ENCODE data around the gene COL24A1. TPM values are rescaled to one million over a fixed set of nuclear protein-coding genes. Genes with fewer than 3 reads are reported as not detected.
A peak's percentile ranks its signal among the peaks of the same experiment; 100 is the strongest.
"Not testable (repeated sequence)": the region's sequence is repeated elsewhere in the genome, so short reads cannot be mapped to it uniquely, and the experiment has no call there.

Gene COL24A1
- total RNA-seq, 1 experiment from 2014 or later: 3.2 TPM

DNA sequence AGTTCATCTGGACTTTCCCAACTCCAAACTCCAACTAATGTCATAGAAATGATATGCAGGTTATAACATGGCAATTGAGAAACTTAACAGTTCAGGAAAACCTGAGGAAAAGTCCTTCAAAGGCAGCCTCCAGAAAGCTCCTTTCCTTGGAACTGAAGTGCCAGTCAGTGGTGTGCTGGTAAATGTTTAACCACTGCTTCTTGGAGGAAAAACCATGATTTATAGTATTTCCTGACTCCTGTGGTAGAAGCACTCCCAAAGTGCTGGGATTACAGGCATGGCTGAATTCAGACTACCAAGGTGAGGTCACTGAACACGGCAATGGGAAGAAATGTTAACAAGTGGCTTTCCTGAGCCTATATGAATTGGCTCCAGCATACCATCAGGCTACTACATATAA, 421.6 kb downstream of the COL24A1 start:
- H3K4me3 ChIP-seq: no peak overlapping the region
- H3K36me3 ChIP-seq: no peaks in the 10 kb centered on the region
- H3K4me1 ChIP-seq: no peaks in the 10 kb centered on the region
- no peaks in the 10 kb centered on the region for H3K27me3 ChIP-seq
- DNase-seq: no peak
- H3K9me3 ChIP-seq (replicated peaks): no peaks in the 10 kb centered on the region
- no peak overlapping the region for H3K27ac ChIP-seq

DNA sequence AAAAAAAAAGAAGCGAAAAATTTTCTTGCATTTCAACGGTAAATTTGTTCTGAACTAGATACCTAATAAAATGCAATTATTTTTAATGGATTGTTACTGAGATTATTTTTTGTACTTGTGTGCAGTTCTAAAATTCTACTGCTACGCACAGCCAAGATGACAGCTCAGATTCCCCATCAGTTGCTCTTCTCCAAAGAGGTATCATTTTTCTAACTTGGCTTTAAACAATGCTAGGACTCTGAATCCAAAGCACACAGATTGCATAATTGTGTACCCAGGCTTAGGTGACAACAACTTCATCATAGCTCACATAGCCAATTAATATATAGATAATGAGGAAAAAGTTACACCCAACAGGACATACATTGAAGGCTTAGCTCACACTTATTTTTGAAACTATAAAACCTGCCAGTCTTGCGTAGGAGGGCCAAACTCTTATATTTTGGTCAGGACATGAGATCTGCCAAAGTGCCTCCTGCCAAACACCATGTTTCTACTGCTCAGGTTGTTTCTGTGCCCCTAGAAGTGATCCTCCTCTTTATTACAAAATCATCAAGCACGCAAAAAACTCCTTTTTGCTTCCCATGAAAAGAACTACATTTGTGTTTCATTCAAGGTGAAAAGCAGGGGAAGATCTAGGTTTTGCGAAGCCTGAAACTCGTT, 437.8 kb downstream of the COL24A1 start:
- Histone ChIP-seq H3K27ac (no peak overlapping the region), H3K36me3 (no peaks in the 10 kb centered on the region), H3K4me3 (no peak overlapping the region), H3K4me1 (no peaks in the 10 kb centered on the region), H3K27me3 (no peaks in the 10 kb centered on the region), H3K9me3 (replicated peaks) (peaks cover 2% of the 10 kb centered on the region; the same call in 1 of the 2 replicates)
- no peak for DNase-seq

DNA sequence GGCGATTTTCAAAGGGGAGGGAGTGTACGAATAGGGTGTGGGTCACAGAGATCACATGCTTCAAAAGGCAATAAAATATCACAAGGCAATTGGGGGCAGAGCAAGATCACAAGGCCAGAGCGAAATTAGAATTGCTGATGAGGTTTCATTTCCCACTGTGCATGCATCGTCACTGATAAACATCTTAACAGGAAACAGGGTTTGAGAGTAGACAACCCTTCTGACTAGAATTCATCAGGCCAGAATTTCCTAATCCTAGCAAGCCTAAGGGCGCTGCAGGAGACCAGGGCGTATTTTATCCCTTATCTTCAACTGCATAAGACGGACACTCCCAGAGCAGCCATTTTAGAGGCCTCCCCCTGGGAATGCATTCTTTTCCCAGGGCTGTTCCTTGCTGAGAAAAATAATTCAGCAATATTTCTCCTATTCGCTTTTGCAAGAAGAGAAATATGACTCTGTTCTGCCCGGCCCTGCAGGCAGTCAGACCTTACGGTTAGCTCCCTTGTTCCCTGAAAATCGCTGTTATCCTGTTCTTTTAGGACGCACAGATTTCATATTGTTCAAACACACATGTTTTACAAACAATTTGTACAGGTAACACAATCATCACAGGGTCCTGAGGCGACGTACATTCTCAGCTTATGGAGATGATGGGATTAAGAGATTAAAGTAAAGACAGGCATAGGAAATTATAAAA, 442.0 kb downstream of the COL24A1 start:
- DNase-seq: peak in 1 of 2 experiments; percentile 6
- H3K4me1 ChIP-seq; H3K27me3 ChIP-seq; H3K36me3 ChIP-seq; H3K27ac ChIP-seq; H3K9me3 ChIP-seq (replicated peaks); H3K4me3 ChIP-seq: not testable (repeated sequence)

DNA sequence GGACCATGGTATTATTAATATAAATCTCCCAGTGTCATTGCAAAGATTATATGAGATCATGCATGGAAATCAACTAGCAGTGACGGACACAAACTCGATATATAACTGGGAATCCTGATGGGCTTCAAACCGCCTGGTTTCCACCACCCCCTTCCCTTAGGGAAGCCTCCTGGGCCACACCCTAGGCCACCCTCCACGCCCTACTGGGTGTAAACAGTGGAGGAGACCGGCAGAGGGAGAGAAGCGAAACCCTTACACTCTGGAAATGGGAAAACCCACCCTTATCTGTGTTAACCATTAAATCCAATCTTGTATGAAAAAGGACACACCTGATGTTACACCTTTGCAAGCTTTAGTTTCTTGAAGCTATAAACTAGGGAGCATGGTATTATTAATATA, 447.7 kb downstream of the COL24A1 start:
- peak; percentile 36 to 42 for DNase-seq
- Histone ChIP-seq H3K9me3 (replicated peaks) (peaks cover 4% of the 10 kb centered on the region; the same call in 1 of the 2 replicates), H3K4me1 (peaks cover 4% of the 10 kb centered on the region; the same call in 1 of the 2 replicates), H3K4me3 (peak overlapping the region; percentile 80), H3K27me3 (no peaks in the 10 kb centered on the region), H3K27ac (peak overlapping the region; percentile 61), H3K36me3 (peaks cover 16% of the 10 kb centered on the region)

DNA sequence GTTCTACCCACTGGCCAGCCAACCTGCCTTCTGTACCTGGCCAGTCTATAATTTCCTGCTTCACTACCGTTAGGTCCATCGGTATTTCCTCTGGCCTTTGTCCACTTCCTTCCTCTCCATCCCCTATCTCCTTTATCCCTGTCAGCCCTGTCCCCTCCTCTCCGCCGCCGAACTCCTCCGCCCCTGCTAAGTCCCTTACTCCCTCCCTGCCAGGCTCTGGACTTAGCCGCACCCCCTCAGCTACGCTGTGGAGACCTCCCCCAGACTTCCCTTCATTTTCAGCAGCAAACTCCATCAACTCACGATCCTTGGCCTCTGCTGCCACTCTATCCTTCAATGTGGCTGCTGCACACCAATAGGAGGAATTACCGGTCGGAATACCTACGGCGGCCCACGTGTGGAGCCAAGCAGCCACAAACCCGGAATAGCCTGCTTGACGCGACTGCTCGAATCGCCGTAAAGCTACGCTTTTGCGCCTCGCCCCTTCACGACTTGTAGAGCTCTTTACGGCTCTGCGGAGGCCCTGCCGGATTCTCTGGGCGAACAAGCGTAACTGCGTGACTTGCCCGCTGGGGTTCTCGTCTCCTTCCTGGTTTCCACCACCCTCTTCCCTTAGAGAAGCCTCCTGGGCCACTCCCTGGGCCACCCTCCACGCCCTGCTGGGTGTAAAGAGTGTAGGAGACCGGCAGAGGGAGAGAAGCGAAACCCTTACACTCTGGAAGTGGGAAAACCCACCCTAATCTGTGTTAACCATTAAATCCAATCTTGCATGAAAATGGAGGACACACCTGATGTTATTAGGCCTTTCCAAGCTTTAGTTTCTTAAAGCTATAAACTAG, 448.4 kb downstream of the COL24A1 start, which contains the start of gene ZNHIT6:
TSS of gene ZNHIT6 (minus strand) at position 444 of the 839 bp plus-strand sequence. CDS start at position 295, 149 bp downstream.
- Histone ChIP-seq H3K4me3 (peak within 1 kb of the TSS; percentile 80), H3K4me1 (peaks cover 4% of the 10 kb centered on the region; the same call in 1 of the 2 replicates), H3K9me3 (replicated peaks) (no peaks in the 10 kb centered on the region), H3K27me3 (no peaks in the 10 kb centered on the region), H3K36me3 (peaks cover 17% of the 10 kb centered on the region), H3K27ac (peak within 1 kb of the TSS; percentile 61)
- peak; percentile 96 for DNase-seq

DNA sequence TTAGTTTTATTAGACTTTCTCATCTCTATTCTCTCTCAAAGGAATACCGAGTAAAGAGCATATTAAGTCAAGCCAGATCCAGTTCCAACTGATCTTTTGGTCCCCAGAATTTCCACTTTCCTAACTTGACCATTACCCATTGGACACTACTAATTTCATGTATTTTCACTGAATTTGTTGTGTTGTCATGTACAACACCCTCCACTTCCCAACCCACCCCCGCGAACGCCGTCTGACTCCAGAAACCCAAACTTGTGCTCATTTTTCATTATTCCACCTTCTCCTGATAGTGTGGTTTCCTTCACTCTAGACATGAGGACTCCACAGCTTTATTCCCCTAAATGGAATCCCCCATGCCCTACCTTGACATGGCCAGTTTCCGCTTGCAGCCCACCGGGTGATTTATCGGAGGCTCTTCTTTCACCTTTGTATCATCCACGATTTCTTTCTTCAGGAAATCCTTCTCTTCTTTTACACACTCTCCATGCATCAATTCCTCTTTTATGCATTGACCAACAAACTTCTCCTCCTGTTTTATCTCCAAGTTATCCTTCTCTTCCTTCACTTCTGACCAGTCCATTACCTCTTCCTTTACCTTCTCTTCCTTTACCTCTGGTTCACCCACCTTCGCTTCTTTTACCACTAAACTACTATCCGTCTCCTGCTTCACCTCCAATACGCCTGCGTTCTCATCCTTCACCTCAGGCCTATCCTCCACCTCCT, 449.1 kb downstream of the COL24A1 start:
- Histone ChIP-seq H3K4me1 (peaks cover 4% of the 10 kb centered on the region; the same call in 1 of the 2 replicates), H3K9me3 (replicated peaks) (no peaks in the 10 kb centered on the region), H3K27ac (peak overlapping the region; percentile 61), H3K36me3 (peaks cover 17% of the 10 kb centered on the region), H3K4me3 (peak overlapping the region; percentile 80), H3K27me3 (no peaks in the 10 kb centered on the region)
- peak in 1 of 2 experiments; percentile 5 for DNase-seq

DNA sequence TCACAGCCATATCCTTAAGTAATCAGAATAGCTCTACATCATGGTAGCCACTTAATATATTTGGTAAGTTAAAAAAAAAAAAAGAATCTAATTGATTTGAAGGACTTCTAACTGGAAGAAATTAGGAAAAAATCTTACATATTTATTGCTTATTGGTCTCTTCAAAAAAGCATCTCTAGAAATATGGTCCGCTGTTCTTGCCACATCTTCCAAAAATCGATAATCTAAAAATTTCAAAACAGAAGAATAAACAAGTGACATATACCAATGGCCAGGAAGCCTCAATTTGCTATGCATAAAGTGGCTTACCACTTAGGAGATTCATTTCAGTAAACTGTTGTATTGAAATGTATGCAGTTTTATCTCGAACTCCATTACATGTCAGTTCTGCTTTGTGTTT, 450.6 kb downstream of the COL24A1 start:
- no peaks in the 10 kb centered on the region for H3K27me3 ChIP-seq
- H3K4me3 ChIP-seq: no peak overlapping the region
- no peak for DNase-seq
- H3K27ac ChIP-seq: no peak overlapping the region
- H3K4me1 ChIP-seq: peaks cover 4% of the 10 kb centered on the region; the same call in 1 of the 2 replicates
- H3K9me3 ChIP-seq (replicated peaks): no peaks in the 10 kb centered on the region
- H3K36me3 ChIP-seq: peaks cover 30% of the 10 kb centered on the region

DNA sequence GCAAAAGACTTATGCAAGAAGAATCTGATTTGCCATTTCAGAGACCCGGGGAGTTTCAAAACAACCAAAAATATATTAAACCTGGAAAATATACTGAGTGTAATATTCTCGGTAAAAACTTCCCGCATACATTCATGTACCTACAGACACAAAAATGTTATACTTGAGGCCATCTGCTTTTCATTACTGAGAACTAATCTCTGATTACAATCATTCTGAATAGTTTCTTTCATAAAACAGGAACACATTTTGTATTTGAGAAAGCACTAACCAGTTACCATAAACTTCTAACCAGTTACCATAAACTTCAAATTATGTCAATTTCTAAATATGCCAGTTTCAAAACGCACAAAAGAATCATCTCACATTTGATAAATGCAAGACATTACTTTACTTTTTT, 456.1 kb downstream of the COL24A1 start:
- H3K4me1 ChIP-seq: no peaks in the 10 kb centered on the region
- H3K27me3 ChIP-seq: no peaks in the 10 kb centered on the region
- no peak overlapping the region for H3K27ac ChIP-seq
- H3K9me3 ChIP-seq (replicated peaks): no peaks in the 10 kb centered on the region
- H3K36me3 ChIP-seq: peaks cover 45% of the 10 kb centered on the region
- no peak for DNase-seq
- H3K4me3 ChIP-seq: no peak overlapping the region

DNA sequence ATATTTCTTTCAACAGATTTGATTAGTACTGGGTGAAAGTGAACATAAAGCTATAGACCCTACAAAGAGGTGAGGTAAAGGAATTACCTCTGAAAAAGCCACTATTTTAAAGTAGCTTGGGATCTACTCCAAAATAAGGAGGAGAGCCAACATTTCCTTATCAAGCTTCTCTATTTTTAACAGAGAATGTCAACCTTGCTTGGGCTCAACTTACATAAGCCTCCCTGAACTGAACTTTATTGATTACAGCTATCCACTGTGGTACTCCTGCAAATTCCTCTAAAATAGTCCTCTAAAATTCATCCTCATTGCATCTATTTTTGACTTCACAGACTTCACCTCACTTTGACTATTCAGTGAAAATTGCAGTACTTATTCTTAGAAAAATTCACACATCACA, 458.7 kb downstream of the COL24A1 start:
- no peak for DNase-seq
- no peak overlapping the region for H3K4me3 ChIP-seq
- H3K4me1 ChIP-seq: no peaks in the 10 kb centered on the region
- H3K9me3 ChIP-seq (replicated peaks): no peaks in the 10 kb centered on the region
- H3K27me3 ChIP-seq: no peaks in the 10 kb centered on the region
- H3K27ac ChIP-seq: no peak overlapping the region
- H3K36me3 ChIP-seq: peaks cover 31% of the 10 kb centered on the region

DNA sequence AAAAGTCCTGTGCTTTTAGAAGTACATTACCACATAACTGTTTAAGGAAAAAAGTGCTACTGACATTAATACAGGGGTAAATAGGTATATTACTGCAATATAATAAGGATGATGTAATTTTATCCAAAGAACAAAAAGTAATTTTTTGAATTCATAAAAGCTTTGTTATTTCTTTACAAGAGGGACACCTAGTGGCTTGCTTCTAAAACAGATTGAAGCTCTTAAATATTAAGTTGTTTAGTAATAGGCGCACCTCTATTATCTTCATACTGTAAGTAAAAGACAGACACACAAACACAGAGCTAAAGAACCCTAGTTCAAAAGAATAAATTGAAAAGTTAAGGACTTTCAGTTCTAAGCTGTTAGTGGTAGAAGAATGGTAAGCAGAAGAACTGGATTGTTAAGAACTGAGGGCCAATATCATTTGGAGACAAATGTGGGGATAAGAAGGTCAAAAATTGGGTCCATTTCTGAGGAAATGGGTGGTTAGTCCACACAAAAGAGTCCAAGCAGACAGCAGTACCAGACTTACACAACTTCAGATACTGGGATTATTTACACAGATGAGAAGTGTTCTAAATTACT, 463.8 kb downstream of the COL24A1 start:
- no peak overlapping the region for H3K4me3 ChIP-seq
- H3K27me3 ChIP-seq: no peaks in the 10 kb centered on the region
- H3K9me3 ChIP-seq (replicated peaks): no peaks in the 10 kb centered on the region
- peaks cover 14% of the 10 kb centered on the region for H3K36me3 ChIP-seq
- no peak overlapping the region for H3K27ac ChIP-seq
- peak in 1 of 2 experiments; percentile 35 for DNase-seq
- no peaks in the 10 kb centered on the region for H3K4me1 ChIP-seq

DNA sequence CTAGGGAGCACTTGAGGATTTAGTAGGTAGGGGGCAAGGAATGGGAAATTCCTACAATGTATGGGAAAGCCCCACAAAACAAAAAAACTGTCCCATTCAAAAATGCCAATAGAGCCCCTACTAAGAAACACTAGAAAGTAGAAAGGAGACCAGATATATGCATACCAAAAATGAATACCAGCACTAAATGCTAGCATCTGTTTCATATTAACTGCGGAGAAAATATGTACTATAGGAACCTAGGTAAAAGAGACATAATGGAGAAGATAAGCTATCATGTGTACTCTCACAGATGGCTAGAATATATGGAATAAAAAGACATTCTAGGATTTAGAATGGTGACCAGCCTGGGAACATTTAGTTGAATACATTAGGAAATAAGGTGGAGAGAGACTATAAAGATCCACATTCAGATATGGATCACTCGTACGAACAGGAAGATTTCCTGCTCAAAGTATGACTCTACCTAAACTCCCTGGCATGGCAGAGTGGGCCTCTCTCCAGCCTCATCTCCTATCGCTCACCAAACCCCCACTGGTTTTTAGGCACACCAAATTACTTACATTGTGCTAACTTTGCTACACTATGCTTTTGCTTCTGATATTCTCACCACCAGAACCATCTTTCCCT, 466.7 kb downstream of the COL24A1 start:
- H3K4me3 ChIP-seq: no peak overlapping the region
- H3K27me3 ChIP-seq: no peaks in the 10 kb centered on the region
- H3K36me3 ChIP-seq: peaks cover 22% of the 10 kb centered on the region
- no peaks in the 10 kb centered on the region for H3K9me3 ChIP-seq (replicated peaks)
- no peaks in the 10 kb centered on the region for H3K4me1 ChIP-seq
- DNase-seq: no peak
- H3K27ac ChIP-seq: no peak overlapping the region

DNA sequence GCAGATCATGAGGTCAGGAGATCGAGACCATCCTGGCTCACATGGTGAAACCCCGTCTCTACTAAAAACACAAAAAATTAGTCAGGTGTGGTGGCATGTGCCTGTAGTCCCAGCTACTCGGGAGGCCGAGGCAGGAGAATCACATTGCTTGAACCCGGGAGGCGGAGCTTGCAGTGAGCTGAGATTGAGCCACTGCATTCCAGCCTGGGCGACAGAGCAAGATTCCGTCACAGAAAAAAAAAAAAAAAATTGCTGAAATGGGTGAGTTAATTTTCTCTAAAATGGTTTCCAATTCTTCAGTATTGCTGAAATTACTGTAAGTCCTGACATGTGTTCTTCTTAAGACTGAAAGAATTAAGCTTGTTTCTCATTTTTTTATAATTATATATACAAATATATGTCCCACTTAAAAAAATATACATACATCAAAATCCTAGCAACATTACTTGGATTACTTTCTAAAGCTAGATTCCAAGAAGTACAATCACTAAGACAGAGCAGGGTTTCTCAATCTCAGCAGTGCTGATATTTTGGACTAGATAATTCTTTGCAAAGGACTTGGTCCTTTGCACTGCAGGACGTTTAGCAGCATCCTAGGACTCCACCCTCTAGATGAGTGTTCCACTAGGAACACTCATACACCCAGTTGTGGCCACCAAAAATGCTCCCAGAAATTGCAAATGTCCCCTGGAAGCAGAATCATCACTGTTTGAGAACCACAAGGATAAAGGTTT, 473.1 kb downstream of the COL24A1 start:
- no peaks in the 10 kb centered on the region for H3K4me1 ChIP-seq
- DNase-seq: no peak
- peaks cover 25% of the 10 kb centered on the region for H3K36me3 ChIP-seq
- H3K27me3 ChIP-seq: no peaks in the 10 kb centered on the region
- H3K4me3 ChIP-seq: no peak overlapping the region
- no peaks in the 10 kb centered on the region for H3K9me3 ChIP-seq (replicated peaks)
- H3K27ac ChIP-seq: no peak overlapping the region

DNA sequence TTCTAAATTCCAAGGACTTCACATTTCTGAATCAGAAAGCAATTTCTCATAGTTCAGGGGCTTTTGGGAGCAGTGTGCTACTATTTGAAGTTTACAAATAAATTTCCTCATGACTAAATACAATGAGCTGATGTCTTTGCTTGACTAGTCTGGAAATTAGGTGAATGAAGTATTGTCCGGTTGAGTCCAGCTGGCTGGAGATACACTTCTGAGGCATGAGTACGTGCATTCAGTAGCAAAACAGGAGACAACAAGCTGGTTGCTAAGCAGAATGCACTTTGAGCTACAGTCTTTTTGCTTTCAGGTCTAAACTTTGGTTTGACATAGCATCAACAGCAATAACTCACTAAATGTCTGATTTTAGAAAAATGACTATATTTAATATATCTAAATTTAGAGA, 475.5 kb downstream of the COL24A1 start:
- Histone ChIP-seq H3K27me3 (no peaks in the 10 kb centered on the region), H3K4me1 (no peaks in the 10 kb centered on the region), H3K9me3 (replicated peaks) (no peaks in the 10 kb centered on the region), H3K36me3 (peaks cover 44% of the 10 kb centered on the region), H3K27ac (no peak overlapping the region), H3K4me3 (no peak overlapping the region)
- no peak for DNase-seq
